Measurements from ENCODE around the gene RPL31. TPM values are rescaled to one million over a fixed set of nuclear protein-coding genes. Genes with fewer than 3 reads are reported as not detected.

The RPL31 gene
- total RNA-seq, 3 donors from 2014 or later: 1,654 to 2,512 (median 1,741) TPM

GRCh38 chr2:100992262-100992661 lies 9.8 kb upstream of the RPL31 start:
- TF ChIP-seq CTCF (IDR thresholded peaks at IDR 0.05) (no peak), POLR2AphosphoS5 (IDR thresholded peaks at IDR 0.05) (no peak), POLR2A (IDR thresholded peaks at IDR 0.05) (no peak)
- no peaks in the 10 kb centered on the region for H3K36me3 ChIP-seq
- no peaks in the 10 kb centered on the region for H3K4me1 ChIP-seq
- DNase-seq (ENCODE audit: low spot score in 2 of 2): no peak
- H3K27ac ChIP-seq: no peak overlapping the region
- no peak overlapping the region for H3K4me3 ChIP-seq
- H3K27me3 ChIP-seq: no peaks in the 10 kb centered on the region
- H3K9me3 ChIP-seq: no peaks in the 10 kb centered on the region
- intact Hi-C loops (cut with DNase I; ENCODE audit: low total_unique reads): loop anchor here (10.0 kb wide), 1 partner anchor 267 kb away; no protein-coding TSS in a partner anchor

DNA sequence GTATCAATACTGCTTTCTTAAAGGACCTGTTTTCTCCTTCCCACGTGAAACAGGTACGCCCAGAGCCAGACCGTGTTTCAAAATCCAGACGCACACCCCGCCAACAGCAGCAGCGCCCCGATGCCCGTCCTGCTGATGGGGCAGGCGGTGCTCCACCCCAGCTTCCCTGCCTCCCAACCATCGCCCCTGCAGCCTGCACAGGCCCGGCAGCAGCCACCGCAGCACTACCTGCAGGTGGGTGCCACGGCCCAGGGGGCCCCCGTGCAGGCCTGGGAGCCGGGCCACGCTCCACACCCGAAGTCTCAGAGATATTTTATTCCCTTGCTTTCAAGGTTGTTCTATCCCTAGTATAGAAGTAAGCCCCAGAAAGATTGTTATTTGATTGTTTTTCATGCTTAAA lies 8.8 kb upstream of the RPL31 start:
- no peaks in the 10 kb centered on the region for H3K36me3 ChIP-seq
- intact Hi-C loops (cut with DNase I; ENCODE audit: low total_unique reads): loop anchor here (10.0 kb wide), 1 partner anchor 268 kb away; no protein-coding TSS in a partner anchor

DNA sequence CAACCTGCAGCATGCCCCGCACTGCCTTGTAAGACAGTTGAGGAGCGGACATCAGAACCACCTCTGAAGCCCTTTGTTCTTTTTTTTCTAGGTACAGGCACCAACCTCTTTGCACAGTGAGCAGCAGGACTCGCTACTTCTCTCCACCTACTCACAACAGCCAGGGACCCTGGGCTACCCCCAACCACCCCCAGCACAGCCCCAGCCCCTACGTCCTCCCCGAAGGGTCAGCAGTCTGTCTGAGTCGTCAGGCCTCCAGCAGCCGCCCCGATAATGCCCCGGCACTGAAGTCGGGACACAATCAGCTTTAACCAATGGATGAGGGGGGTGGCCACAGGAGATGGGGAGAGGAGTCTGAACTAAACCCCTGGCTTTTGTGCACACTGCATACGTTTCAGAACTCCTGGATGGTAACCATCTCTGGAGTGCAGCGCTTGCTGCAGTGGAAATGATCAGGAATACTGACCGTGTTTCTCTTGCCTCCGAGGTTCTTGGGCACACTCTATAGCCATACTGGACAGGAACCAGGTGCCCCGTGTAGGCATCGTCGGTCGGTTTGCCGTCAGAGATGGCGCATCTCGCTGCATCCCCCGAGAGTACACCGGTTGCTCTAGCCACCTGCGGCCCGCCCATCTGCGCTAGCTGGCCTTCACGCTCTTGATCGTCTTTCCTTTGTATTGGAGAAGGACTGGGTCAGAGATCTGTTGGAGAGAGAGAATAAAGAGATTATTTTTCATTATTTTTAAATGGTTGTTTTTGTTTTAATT lies 6.6 kb upstream of the RPL31 start:
- intact Hi-C loops (cut with DNase I; ENCODE audit: low total_unique reads): loop anchor here (10.0 kb wide), 1 partner anchor 271 kb away; no protein-coding TSS in a partner anchor
- H3K4me1 ChIP-seq: no peaks in the 10 kb centered on the region
- no peak overlapping the region for H3K4me3 ChIP-seq
- no peak for DNase-seq (ENCODE audit: low spot score in 2 of 2)
- no peaks in the 10 kb centered on the region for H3K9me3 ChIP-seq
- H3K36me3 ChIP-seq: no peaks in the 10 kb centered on the region
- no peak overlapping the region for H3K27ac ChIP-seq
- no peak for TF ChIP-seq CTCF (IDR thresholded peaks at IDR 0.05)
- no peak for TF ChIP-seq POLR2AphosphoS5 (IDR thresholded peaks at IDR 0.05)
- no peak for TF ChIP-seq POLR2A (IDR thresholded peaks at IDR 0.05)
- no peaks in the 10 kb centered on the region for H3K27me3 ChIP-seq

More for the DNA sequence above, 8.8 kb upstream of the RPL31 start:
- DNase-seq (ENCODE audit: low spot score in 2 of 2): no peak
- H3K4me3 ChIP-seq: no peak overlapping the region
- no peaks in the 10 kb centered on the region for H3K4me1 ChIP-seq
- no peak overlapping the region for H3K27ac ChIP-seq
- no peaks in the 10 kb centered on the region for H3K9me3 ChIP-seq
- no peak for TF ChIP-seq CTCF (IDR thresholded peaks at IDR 0.05)
- no peak for TF ChIP-seq POLR2AphosphoS5 (IDR thresholded peaks at IDR 0.05)
- TF ChIP-seq POLR2A (IDR thresholded peaks at IDR 0.05): no peak
- no peaks in the 10 kb centered on the region for H3K27me3 ChIP-seq

GRCh38 chr2:100997509-100998234 lies 4.4 kb upstream of the RPL31 start:
- Histone ChIP-seq H3K9me3 (no peaks in the 10 kb centered on the region), H3K4me1 (no peaks in the 10 kb centered on the region), H3K27ac (no peak overlapping the region), H3K27me3 (no peaks in the 10 kb centered on the region), H3K4me3 (no peak overlapping the region), H3K36me3 (no peaks in the 10 kb centered on the region)
- intact Hi-C loops (cut with DNase I; ENCODE audit: low total_unique reads): loop anchor here (10.0 kb wide), 1 partner anchor 273 kb away; no protein-coding TSS in a partner anchor
- no peak for TF ChIP-seq POLR2A (IDR thresholded peaks at IDR 0.05)
- TF ChIP-seq CTCF (IDR thresholded peaks at IDR 0.05): no peak
- TF ChIP-seq POLR2AphosphoS5 (IDR thresholded peaks at IDR 0.05): no peak
- DNase-seq (ENCODE audit: low spot score in 2 of 2): no peak

DNA sequence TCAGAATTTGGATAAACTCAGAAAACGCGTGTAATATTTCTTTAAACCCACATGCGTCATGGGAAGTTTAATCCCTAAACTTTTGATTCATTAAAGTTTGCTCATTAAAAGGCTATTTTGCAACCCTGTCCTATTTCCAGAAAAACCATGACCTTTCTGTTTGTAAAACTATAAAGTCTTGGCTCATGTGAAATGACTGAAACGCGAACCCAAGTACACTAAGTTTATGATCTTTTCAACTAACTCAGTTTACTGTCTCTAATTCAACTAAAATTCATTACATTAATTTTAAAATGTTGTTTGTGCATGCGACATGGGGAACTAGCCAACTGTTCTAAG lies 3.9 kb upstream of the RPL31 start:
- DNase-seq (ENCODE audit: low spot score in 2 of 2): no peak
- H3K4me3 ChIP-seq: no peak overlapping the region
- no peaks in the 10 kb centered on the region for H3K36me3 ChIP-seq
- no peaks in the 10 kb centered on the region for H3K27me3 ChIP-seq
- intact Hi-C loops (cut with DNase I; ENCODE audit: low total_unique reads): loop anchor here (10.0 kb wide), 1 partner anchor 273 kb away; no protein-coding TSS in a partner anchor
- H3K4me1 ChIP-seq: peaks cover 0 to under 1% of the 10 kb centered on the region in 2 donors
- H3K9me3 ChIP-seq: no peaks in the 10 kb centered on the region
- no peak overlapping the region for H3K27ac ChIP-seq
- TF ChIP-seq POLR2AphosphoS5 (IDR thresholded peaks at IDR 0.05) (no peak), POLR2A (IDR thresholded peaks at IDR 0.05) (no peak), CTCF (IDR thresholded peaks at IDR 0.05) (no peak)

Data from breast epithelium (tissue), 4 donors.